CD4-positive, alpha-beta T cell treated with Interleukin-15 for 1 hour (primary cell): ENCODE measurements around the gene PHF21A.

Experiments used
- DNase-seq: peaks from one replicate; pipeline ENCODE4 v3.0.0-alpha.2; 2020

Gene PHF21A

GRCh38 chr11:45973601-45974000, 147.7 kb downstream of the PHF21A start:
- no peak for DNase-seq

- DNase-seq, result no peak
Observed at GRCh38 chr11:45968901-45969300, 152.4 kb downstream of the PHF21A start.

- no peak for DNase-seq
Observed at GRCh38 chr11:45967506-45967905, 153.7 kb downstream of the PHF21A start.

- peak; percentile 66 for DNase-seq
Observed at GRCh38 chr11:45964911-45965389, 156.3 kb downstream of the PHF21A start.

- no peak for DNase-seq
Observed at GRCh38 chr11:45961751-45962240, 159.5 kb downstream of the PHF21A start.

- DNase-seq, result no peak
Observed at GRCh38 chr11:45960387-45961095, 160.7 kb downstream of the PHF21A start.

- no peak for DNase-seq
Observed at GRCh38 chr11:45959851-45960250, 161.4 kb downstream of the PHF21A start.

- DNase-seq, result no peak
Observed at GRCh38 chr11:45949992-45950407, 171.3 kb downstream of the PHF21A start.

- no peak for DNase-seq
Observed at GRCh38 chr11:45948356-45948755, 172.9 kb downstream of the PHF21A start.

GRCh38 chr11:45947885-45948284, 173.4 kb downstream of the PHF21A start:
- no peak for DNase-seq

GRCh38 chr11:45945397-45945999, 175.8 kb downstream of the PHF21A start:
- DNase-seq, result no peak

- no peak for DNase-seq
Observed at GRCh38 chr11:45942381-45942780, 178.9 kb downstream of the PHF21A start.

GRCh38 chr11:45941285-45941684, 180.0 kb downstream of the PHF21A start:
- DNase-seq, result no peak

GRCh38 chr11:45939836-45940235, 181.4 kb downstream of the PHF21A start:
- no peak for DNase-seq

- DNase-seq, result no peak
Observed at GRCh38 chr11:45937916-45938315, 183.3 kb downstream of the PHF21A start.

GRCh38 chr11:45936511-45937054, 184.7 kb downstream of the PHF21A start:
- DNase-seq, result no peak

- no peak for DNase-seq
Observed at GRCh38 chr11:45935349-45936064, 185.7 kb downstream of the PHF21A start.

- DNase-seq, result peak; percentile 10
Observed at GRCh38 chr11:45934580-45935318, 186.5 kb downstream of the PHF21A start.

- peak; percentile 14 for DNase-seq
Observed at GRCh38 chr11:45933846-45934579, 187.2 kb downstream of the PHF21A start.

GRCh38 chr11:45933131-45933831, 188.0 kb downstream of the PHF21A start:
- peak; percentile 66 for DNase-seq

GRCh38 chr11:45932217-45932616, 189.0 kb downstream of the PHF21A start:
- DNase-seq, result no peak
